ENCODE measurements around the gene CSTF3. TPM values are rescaled to one million over a fixed set of nuclear protein-coding genes. Genes with fewer than 3 reads are reported as not detected.

The CSTF3 gene
- polyA plus RNA-seq, 4 donors, result 12.4 to 42.3 (median 19.4) TPM

DNA sequence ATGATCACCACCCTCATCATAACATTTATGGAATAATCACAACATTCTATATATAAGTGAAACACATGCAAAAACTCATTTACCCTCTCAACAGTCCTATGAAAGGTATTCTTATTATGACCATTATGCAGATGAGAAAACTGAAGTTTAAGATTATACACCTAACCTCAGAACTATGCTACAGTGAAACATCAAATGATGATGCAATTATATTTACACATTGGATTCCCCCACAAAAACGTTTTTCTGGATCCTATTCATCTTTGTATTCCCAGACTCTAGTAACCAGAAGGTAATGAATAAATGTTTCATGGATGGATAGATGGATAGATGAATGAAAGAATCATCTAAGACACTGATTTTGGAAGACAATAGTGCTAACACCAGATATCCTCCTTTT lies 67.1 kb downstream of the CSTF3 start:
- Histone ChIP-seq H3K27ac (ENCODE audit: low read depth in 1 of 3, low read length in 2 of 3) (no peak overlapping the region), H3K27me3 (ENCODE audit: control insufficient read depth in 3 of 3, insufficient read depth in 3 of 3, low read length in 3 of 3) (no peaks in the 10 kb centered on the region), H3K9me3 (ENCODE audit: control insufficient read depth in 2 of 2, insufficient read depth in 1 of 2, low read depth in 1 of 2, low read length in 1 of 2) (no peaks in the 10 kb centered on the region), H3K4me3 (ENCODE audit: low read depth in 1 of 3, low read length in 3 of 3) (no peak overlapping the region), H3K4me1 (ENCODE audit: control insufficient read depth in 3 of 3, insufficient read depth in 2 of 3, low read depth in 1 of 3, low read length in 2 of 3) (no peaks in the 10 kb centered on the region), H3K36me3 (ENCODE audit: control insufficient read depth in 3 of 3, insufficient read depth in 2 of 3, low read depth in 1 of 3, low read length in 3 of 3) (peaks cover 4 to 18% (median 7%) of the 10 kb centered on the region in 3 donors)
- FAIRE-seq, result no peak
- 30 to 47% (median 35%) methylated on average over 1 of the region's 1 CpG for WGBS, 3 donors
- DNase-seq, result no peak

DNA sequence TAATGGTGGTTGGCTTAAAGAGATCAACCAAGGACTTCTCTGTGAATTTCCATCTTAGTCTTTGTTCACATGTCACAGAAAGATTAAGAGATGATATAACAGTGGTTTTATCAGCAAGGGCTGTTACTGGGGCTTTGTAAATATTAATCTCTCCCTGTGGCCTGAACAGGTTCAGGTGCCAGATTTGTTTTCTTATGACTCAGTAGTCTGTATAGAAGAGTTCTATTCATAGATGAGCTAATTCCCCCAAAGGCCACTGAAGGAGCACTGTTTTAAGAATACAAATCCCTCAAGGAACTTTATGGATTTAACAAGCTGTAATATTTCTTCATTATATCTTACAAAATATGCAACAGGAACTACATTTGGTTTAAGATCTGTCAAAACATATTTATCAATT lies 71.5 kb downstream of the CSTF3 start:
- Histone ChIP-seq H3K27me3 (ENCODE audit: control insufficient read depth in 3 of 3, insufficient read depth in 3 of 3, low read length in 3 of 3) (no peaks in the 10 kb centered on the region), H3K36me3 (ENCODE audit: control insufficient read depth in 3 of 3, insufficient read depth in 2 of 3, low read depth in 1 of 3, low read length in 3 of 3) (peaks cover 5 to 25% (median 6%) of the 10 kb centered on the region in 3 donors), H3K4me1 (ENCODE audit: control insufficient read depth in 3 of 3, insufficient read depth in 2 of 3, low read depth in 1 of 3, low read length in 2 of 3) (peaks cover 0 to 5% (median 0%) of the 10 kb centered on the region in 3 donors), H3K9me3 (ENCODE audit: control insufficient read depth in 2 of 2, insufficient read depth in 1 of 2, low read depth in 1 of 2, low read length in 1 of 2) (no peaks in the 10 kb centered on the region), H3K27ac (ENCODE audit: low read depth in 1 of 3, low read length in 2 of 3) (no peak overlapping the region), H3K4me3 (ENCODE audit: low read depth in 1 of 3, low read length in 3 of 3) (no peak overlapping the region)
- DNase-seq (peak in 1 of 2 donors; percentile 21), FAIRE-seq (no peak)

- Histone ChIP-seq H3K27ac (ENCODE audit: low read depth in 1 of 3, low read length in 2 of 3) (no peak overlapping the region), H3K36me3 (ENCODE audit: control insufficient read depth in 3 of 3, insufficient read depth in 2 of 3, low read depth in 1 of 3, low read length in 3 of 3) (peaks cover 8 to 36% (median 9%) of the 10 kb centered on the region in 3 donors), H3K4me1 (ENCODE audit: control insufficient read depth in 3 of 3, insufficient read depth in 2 of 3, low read depth in 1 of 3, low read length in 2 of 3) (peaks cover 0 to 5% (median 0%) of the 10 kb centered on the region in 3 donors), H3K4me3 (ENCODE audit: low read depth in 1 of 3, low read length in 3 of 3) (no peak overlapping the region), H3K27me3 (ENCODE audit: control insufficient read depth in 3 of 3, insufficient read depth in 3 of 3, low read length in 3 of 3) (no peaks in the 10 kb centered on the region), H3K9me3 (ENCODE audit: control insufficient read depth in 2 of 2, insufficient read depth in 1 of 2, low read depth in 1 of 2, low read length in 1 of 2) (no peaks in the 10 kb centered on the region)
- no peak for FAIRE-seq
- WGBS, 3 donors, result 86 to 97% (median 93%) methylated on average over 1 of the region's 1 CpG
- no peak for DNase-seq
Measured at GRCh38 chr11:33086017-33086416, 75.3 kb downstream of the CSTF3 start.

DNA sequence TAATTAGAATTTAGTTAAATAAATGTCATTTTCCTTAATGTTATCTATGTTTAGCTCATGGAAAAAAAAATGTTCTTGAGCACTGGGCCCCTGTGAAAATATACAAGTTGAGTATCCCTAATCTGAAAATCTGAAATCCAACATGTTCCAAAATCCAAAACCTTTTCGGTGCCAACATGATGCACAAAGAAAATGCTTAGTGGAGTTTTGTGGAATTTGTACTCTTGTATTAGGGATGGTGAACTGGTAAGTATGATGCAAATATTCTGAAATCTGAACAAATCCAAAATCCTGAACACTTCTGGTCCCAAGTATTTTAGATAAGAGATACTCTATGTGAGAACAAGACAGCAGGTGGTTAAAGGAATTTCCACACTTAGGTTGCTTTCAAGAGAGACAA lies 77.4 kb downstream of the CSTF3 start:
- H3K4me3 ChIP-seq (ENCODE audit: low read depth in 1 of 3, low read length in 3 of 3), result no peak overlapping the region
- no peaks in the 10 kb centered on the region for H3K27me3 ChIP-seq (ENCODE audit: control insufficient read depth in 3 of 3, insufficient read depth in 3 of 3, low read length in 3 of 3)
- FAIRE-seq (no peak), DNase-seq (no peak)
- no peak overlapping the region for H3K27ac ChIP-seq (ENCODE audit: low read depth in 1 of 3, low read length in 2 of 3)
- peaks cover 11 to 44% (median 14%) of the 10 kb centered on the region in 3 donors for H3K36me3 ChIP-seq (ENCODE audit: control insufficient read depth in 3 of 3, insufficient read depth in 2 of 3, low read depth in 1 of 3, low read length in 3 of 3)
- WGBS, 3 donors, result 91 to 96% (median 94%) methylated on average over 1 of the region's 1 CpG
- H3K9me3 ChIP-seq (ENCODE audit: control insufficient read depth in 2 of 2, insufficient read depth in 1 of 2, low read depth in 1 of 2, low read length in 1 of 2), result no peaks in the 10 kb centered on the region
- H3K4me1 ChIP-seq (ENCODE audit: control insufficient read depth in 3 of 3, insufficient read depth in 2 of 3, low read depth in 1 of 3, low read length in 2 of 3), result peaks cover 0 to 5% (median 0%) of the 10 kb centered on the region in 3 donors

- 91 to 96% (median 93%) methylated on average over 8 of the region's 8 CpGs for WGBS, 3 donors
- no peak for FAIRE-seq
- no peak for DNase-seq
- no peak overlapping the region for H3K27ac ChIP-seq (ENCODE audit: low read depth in 1 of 3, low read length in 2 of 3)
- no peaks in the 10 kb centered on the region for H3K27me3 ChIP-seq (ENCODE audit: control insufficient read depth in 3 of 3, insufficient read depth in 3 of 3, low read length in 3 of 3)
- H3K9me3 ChIP-seq (ENCODE audit: control insufficient read depth in 2 of 2, insufficient read depth in 1 of 2, low read depth in 1 of 2, low read length in 1 of 2), result no peaks in the 10 kb centered on the region
- peaks cover 9 to 74% (median 31%) of the 10 kb centered on the region in 3 donors for H3K36me3 ChIP-seq (ENCODE audit: control insufficient read depth in 3 of 3, insufficient read depth in 2 of 3, low read depth in 1 of 3, low read length in 3 of 3)
- H3K4me3 ChIP-seq (ENCODE audit: low read depth in 1 of 3, low read length in 3 of 3), result no peak overlapping the region
- peaks cover 0 to 2% (median 0%) of the 10 kb centered on the region in 3 donors for H3K4me1 ChIP-seq (ENCODE audit: control insufficient read depth in 3 of 3, insufficient read depth in 2 of 3, low read depth in 1 of 3, low read length in 2 of 3)
Measured at GRCh38 chr11:33072465-33072864, 88.8 kb downstream of the CSTF3 start.

- DNase-seq (no peak), FAIRE-seq (no peak)
- H3K4me3 ChIP-seq (ENCODE audit: low read depth in 1 of 3, low read length in 3 of 3), result no peak overlapping the region
- H3K27me3 ChIP-seq (ENCODE audit: control insufficient read depth in 3 of 3, insufficient read depth in 3 of 3, low read length in 3 of 3), result no peaks in the 10 kb centered on the region
- H3K27ac ChIP-seq (ENCODE audit: low read depth in 1 of 3, low read length in 2 of 3), result no peak overlapping the region
- 96 to 97% (median 96%) methylated on average over 17 of the region's 17 CpGs for WGBS, 3 donors
- peaks cover 4 to 73% (median 19%) of the 10 kb centered on the region in 3 donors for H3K36me3 ChIP-seq (ENCODE audit: control insufficient read depth in 3 of 3, insufficient read depth in 2 of 3, low read depth in 1 of 3, low read length in 3 of 3)
- H3K9me3 ChIP-seq (ENCODE audit: control insufficient read depth in 2 of 2, insufficient read depth in 1 of 2, low read depth in 1 of 2, low read length in 1 of 2), result no peaks in the 10 kb centered on the region
- H3K4me1 ChIP-seq (ENCODE audit: control insufficient read depth in 3 of 3, insufficient read depth in 2 of 3, low read depth in 1 of 3, low read length in 2 of 3), result peaks cover 0 to 8% (median 2%) of the 10 kb centered on the region in 3 donors
Measured at GRCh38 chr11:33068611-33069340, 92.5 kb downstream of the CSTF3 start.

DNA sequence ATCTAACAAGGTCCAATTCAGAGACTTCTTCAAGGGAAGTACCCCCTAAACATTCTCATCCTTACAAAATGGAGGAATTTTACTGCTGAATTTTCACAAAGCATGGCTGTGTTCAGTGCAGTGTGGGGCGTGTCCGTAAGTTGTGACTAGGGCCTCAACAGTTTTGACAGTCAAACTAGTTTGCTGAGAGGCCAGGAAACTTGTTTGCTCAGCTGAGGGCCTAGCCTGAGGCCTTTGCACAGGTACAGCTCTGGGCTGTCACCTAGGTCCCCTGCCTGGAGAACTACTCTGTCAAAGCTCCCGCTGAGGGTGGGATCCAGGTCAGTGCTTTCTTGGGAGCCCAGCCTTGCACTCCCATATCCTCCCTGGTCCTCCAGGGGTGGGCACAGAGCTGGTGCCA lies 94.0 kb downstream of the CSTF3 start:
- Histone ChIP-seq H3K9me3 (ENCODE audit: control insufficient read depth in 2 of 2, insufficient read depth in 1 of 2, low read depth in 1 of 2, low read length in 1 of 2) (no peaks in the 10 kb centered on the region), H3K36me3 (ENCODE audit: control insufficient read depth in 3 of 3, insufficient read depth in 2 of 3, low read depth in 1 of 3, low read length in 3 of 3) (peaks cover 2 to 72% (median 18%) of the 10 kb centered on the region in 3 donors), H3K27ac (ENCODE audit: low read depth in 1 of 3, low read length in 2 of 3) (no peak overlapping the region), H3K4me1 (ENCODE audit: control insufficient read depth in 3 of 3, insufficient read depth in 2 of 3, low read depth in 1 of 3, low read length in 2 of 3) (peaks cover 0 to 8% (median 2%) of the 10 kb centered on the region in 3 donors), H3K4me3 (ENCODE audit: low read depth in 1 of 3, low read length in 3 of 3) (no peak overlapping the region), H3K27me3 (ENCODE audit: control insufficient read depth in 3 of 3, insufficient read depth in 3 of 3, low read length in 3 of 3) (no peaks in the 10 kb centered on the region)
- peak in 1 of 2 donors; percentile 18 for DNase-seq
- WGBS, 3 donors, result 87 to 96% (median 92%) methylated on average over 3 of the region's 3 CpGs
- no peak for FAIRE-seq

DNA sequence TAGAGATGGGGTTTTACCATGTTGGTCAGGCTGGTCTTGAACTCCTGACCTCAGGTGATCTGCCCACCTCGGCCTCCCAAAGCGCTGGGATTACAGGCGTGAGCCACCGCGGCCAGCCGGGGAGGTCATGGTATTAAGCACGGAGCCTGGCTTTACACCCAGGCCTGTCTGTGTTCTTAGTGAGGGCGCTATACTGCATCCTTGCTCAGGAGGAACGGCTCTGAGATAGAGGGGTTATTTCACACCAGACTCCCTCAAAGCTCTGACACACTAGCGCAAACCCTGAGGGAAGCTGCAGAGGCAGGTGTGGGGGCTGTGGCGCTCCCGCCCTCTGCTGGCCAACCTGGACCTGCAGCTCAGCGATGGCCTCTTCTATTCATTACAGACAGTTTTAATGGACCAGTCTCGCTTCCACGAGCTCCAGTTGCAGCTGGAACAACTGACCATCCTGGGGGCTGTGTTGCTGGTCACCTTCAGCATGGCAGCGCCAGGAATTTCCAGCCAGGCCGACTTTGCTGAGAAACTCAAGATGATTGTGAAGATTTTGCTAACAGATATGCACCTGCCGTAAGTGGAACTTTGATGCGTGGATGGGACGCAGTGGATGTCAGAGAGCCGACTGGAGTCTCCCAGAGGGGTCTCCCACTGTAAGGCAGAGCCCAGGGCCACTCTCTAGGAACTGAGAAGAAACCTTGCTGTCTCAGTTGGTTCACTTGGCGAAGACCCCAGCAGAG lies 95.7 kb downstream of the CSTF3 start:
- FAIRE-seq (no peak), DNase-seq (peak; percentile 76 to 81)
- Histone ChIP-seq H3K27ac (ENCODE audit: low read depth in 1 of 3, low read length in 2 of 3) (no peak overlapping the region), H3K36me3 (ENCODE audit: control insufficient read depth in 3 of 3, insufficient read depth in 2 of 3, low read depth in 1 of 3, low read length in 3 of 3) (peaks cover 2 to 65% (median 12%) of the 10 kb centered on the region in 3 donors), H3K4me3 (ENCODE audit: low read depth in 1 of 3, low read length in 3 of 3) (no peak overlapping the region), H3K27me3 (ENCODE audit: control insufficient read depth in 3 of 3, insufficient read depth in 3 of 3, low read length in 3 of 3) (no peaks in the 10 kb centered on the region), H3K9me3 (ENCODE audit: control insufficient read depth in 2 of 2, insufficient read depth in 1 of 2, low read depth in 1 of 2, low read length in 1 of 2) (no peaks in the 10 kb centered on the region), H3K4me1 (ENCODE audit: control insufficient read depth in 3 of 3, insufficient read depth in 2 of 3, low read depth in 1 of 3, low read length in 2 of 3) (peaks cover 0 to 13% (median 5%) of the 10 kb centered on the region in 3 donors)
- 54 to 62% (median 58%) methylated on average over 22 of the region's 22 CpGs for WGBS, 3 donors

Data from small intestine (tissue), 7 donors.